HG02763 (cell line): ENCODE results near the gene LAMA5.

Source experiments
- ATAC-seq: cut with Tn5 transposase; IDR thresholded peaks from one replicate; pipeline ENCODE4 v1.9.1; 2021; ENCODE audit warnings: mild to moderate bottlenecking, moderate library complexity; ENCODE audit not compliant: unreplicated experiment

LAMA5 gene

DNA sequence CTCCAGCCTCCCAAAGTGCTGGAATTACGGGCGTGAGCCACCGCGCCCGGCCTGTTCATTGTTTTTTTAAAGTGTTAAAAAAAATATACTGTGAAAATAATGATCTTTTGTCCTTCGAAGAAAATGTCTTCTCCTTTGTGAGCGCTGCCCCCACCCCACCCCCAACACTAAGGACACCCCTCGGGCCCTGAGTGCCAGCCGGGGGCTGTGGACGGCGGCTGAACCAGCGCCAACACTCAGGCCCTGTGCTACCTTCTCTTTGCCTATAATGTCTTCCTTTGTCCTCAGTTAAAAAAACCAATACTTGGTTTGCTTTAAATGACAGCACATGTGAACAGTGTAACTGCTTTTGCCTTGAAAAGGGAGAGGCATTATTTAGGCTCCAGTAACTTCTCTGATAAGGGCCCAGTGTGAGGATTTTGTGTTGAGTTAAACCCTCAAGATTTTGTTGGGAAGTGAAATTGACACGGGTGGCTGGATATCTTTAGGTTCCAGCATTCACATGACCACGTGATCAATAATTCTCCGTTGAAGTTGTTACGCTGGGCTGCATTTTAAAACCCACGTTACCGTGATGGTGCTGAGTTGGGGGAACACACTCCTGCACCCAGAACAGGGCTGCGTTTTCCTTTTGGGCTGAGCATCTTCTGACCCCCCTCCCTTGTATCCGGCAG is 73.9 kb downstream of the LAMA5 start:
- ATAC-seq, result no peak

DNA sequence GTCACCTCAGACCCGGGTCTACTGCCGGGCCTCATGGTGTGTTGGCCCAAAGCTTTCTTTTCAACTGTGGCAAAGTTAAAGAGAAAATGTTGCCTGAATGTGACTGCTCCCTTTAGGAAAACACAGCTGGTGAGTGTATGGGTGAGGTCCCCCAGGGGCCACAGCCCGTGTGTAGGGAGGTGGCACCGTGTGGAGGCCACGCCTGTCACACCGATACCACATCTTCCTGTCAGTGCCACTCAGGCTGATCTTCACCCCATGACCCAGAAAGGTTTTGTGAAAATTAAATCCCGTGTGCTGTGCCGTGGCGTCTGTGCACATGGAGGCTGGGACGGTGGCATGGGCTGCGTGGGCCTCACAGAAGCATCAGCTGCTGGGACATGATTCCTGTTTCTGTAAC is 75.0 kb downstream of the LAMA5 start:
- ATAC-seq, result no peak

DNA sequence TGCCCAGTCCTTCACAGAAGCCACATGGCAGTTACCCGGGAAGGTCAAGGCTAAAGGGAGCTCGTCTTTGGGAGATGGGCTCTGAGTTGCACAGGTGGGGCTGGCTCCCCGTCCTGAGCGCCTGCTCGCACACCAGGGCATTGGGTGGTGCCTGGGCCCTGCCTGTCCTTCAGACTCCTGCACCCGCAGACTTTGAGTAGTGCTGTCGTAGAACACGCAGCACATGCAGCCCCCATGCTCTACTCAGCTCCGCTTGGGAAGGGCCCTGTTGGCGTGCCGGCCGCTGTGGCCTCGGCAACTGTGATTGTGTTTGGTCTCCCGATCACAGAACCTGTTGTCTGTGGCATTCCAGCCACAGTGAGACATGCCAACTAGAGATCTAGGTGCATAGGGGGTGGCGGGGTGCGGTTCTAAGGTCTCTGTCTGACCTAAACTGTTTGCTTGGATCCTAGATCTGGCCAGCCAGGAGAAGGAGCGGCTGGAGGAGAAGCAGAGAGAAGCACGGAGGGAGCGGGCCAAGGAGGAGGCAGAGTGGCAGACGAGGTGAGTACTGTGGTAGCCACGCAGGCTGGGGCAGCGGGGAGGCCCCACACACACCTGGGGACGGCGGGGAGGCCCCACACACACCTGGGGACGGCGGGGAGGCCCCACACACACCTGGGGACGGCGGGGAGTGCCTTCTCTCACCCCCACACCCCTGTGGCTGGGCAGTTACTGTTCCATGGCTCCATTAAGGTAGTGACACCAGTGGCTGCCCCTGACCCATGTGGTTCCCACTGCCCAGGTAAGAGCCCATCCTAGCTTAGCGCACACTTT is 75.7 kb downstream of the LAMA5 start:
- no peak for ATAC-seq

DNA sequence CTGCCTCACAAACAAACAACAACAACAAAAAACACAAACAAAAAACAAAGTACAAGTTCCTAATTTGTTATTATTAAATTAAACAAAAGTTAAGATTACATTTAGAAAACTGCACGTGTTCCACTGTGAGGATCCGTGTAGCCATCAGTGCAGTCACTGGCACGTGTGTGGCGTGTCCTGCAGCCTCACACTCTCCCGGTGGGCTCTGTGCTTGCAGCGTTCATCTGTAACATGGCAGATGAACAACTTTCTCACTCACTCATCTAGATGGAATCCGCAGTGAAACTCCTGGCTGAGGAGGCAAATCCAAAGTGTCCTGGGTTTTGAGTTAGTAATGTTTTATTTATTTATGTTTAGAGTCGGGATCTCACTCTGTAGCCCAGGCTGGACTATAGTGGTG is 77.2 kb downstream of the LAMA5 start:
- ATAC-seq, result no peak

DNA sequence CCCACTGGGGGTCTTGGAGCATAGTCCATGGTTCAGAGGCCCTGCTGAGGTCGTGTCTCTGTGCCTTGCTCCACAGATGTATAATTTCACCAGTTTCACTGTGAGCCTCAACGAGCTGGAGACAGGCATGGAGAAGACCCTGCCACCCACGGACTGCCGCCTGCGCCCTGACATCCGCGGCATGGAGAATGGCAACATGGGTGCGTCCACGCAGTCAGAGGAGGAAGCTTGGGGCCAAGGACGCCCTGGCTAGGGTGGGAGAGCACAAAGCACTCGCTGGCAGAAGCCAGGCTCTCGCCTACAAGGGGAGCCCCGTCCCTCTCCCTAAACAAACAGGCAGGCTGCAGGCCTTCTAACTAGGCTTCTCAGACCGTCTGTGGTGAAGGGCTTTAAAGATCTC is 78.0 kb downstream of the LAMA5 start:
- ATAC-seq, result no peak

DNA sequence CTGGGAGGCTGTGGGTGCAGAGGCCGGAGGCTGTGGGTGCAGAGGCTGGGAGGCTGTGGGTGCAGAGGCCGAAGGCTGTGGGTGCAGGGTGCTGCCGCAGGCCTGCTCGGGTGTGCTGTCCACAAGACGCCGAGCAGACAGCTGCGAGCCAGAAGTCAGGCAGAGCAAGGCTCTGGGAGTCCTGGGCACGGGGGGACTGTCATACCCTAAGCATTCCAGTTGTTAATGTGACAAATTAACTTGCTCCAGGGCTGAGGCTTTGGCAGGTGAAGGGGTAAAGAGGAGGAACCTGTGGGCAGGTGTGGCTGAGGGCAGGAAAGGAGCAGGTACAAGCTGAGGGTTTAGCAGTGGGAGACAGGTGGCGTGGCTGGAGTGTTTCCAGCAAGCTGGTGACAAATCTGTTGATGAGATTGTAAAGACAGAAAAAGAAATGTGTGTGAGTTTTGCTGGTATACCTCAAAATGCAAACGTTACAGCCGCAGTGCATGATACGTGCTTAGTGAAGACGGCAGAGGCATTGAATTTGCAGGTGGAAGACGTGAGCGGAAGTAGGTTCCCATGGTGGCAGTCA is 78.5 kb downstream of the LAMA5 start:
- ATAC-seq, result no peak

DNA sequence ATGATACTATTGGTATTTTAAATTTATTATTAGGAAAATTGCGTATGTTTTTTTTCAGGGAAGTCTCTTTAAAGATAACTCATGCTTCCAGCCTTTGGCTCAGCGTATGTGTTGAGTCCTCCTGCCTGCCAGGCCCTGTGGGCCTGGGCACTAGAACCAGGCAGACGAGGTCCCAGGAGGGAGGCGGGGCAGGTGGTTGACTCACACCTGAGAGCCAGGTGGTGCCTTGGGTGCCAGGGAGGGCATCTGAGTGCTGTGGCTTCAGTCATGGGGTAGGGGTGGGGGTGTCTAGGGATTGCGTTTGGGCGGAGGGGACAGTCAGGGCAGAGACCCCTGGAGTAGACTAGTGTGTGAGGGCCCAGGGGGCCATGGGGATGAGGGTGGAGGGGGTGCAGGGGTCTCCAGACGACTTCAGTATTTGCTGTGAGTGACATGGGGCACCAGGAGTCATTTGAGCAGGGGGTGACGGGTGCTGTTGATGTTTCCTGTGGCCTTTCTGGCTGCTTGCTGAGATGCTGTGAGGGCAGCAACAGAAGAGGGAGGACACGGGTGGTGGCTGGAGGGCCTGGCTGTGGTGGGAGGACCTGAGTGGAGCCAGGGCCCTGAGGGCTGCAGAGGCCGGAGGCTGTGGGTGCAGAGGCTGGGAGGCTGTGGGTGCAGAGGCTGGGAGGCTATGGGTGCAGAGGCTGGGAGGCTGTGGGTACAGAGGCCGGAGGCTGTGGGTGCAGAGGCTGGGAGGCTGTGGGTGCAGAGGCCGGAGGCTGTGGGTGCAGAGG is 79.2 kb downstream of the LAMA5 start:
- ATAC-seq, result no peak

DNA sequence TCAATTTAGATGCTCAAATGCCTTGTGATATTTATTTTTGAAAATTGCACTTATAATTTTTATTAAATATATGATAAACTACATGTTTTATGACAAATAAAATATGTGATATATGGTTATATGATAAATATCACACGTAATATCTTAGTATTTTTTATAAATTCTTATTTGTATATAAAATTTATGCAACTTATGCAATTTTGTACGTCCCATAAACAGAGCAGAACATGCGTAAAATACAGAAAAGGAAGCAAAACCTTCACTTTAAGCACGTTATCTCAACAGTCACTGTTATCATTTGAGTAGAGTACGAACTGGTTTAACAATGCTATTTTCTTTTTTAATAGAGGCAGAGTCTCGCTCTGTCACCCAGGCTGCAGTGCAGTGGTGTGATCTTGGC is 80.0 kb downstream of the LAMA5 start:
- no peak for ATAC-seq

DNA sequence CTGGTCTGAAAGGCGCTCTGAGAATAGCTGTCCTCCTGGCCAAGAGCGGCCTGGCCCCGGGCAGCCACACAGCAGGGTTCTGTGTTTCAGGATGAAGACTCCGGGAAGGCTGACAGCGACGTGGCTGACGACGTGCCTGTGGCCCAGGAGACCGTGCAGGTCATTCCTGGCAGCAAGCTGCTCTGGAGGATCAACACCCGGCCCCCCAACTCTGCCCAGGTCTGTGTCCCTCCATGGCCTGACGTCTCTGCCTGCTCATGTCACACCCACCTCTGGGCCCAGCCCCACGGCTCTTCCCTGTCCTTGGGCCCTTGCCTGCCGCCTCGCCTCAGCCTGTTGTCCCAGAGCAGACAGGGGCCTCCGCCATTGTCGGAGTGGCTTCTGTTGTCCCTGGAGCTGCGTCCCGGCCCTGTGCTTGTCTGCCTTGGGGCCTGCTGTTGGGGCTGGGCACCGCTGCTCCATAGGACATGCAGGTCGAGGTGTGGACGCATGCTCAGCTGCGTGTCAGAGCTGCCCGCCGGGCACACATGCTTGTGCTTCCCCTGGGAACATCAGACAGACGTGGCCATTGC is 80.5 kb downstream of the LAMA5 start:
- no peak for ATAC-seq

DNA sequence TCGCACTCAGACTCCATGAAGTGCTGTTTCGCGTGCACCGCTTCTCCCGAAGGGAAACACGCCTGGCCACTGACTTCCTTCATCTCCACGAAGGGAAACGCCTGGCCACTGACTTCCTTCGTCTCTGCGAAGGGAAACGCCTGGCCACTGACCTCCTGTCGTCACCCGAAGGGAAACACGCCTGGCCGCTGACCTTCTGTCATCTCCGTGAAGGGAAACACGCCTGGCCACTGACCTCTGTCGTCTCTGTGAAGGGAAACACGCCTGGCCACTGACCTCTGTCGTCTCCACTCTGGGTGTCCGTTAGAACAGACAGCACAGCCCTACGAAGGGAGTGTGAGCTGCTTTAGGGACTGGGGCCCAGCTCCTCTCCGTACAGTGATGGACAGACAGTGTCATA is 81.4 kb downstream of the LAMA5 start:
- no peak for ATAC-seq

DNA sequence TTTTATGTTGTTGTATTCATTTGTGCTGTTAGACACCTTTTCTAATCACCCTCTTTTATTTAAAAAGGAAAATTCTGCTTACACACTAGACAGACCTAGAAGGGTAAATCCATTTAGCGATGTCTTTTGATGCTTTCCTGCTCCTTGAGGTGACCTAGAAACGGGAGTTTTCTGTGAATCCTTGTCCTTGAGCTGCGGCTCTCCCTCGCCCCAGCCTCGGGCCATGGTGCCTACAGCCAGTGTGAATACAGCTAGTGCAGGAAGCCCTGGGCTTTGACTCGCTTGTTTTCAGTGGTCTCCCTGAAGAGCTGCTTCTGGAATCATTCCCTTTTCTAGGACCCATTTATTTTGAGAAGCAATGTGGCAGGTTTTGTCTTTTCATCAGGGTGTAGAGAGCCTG is 82.0 kb downstream of the LAMA5 start:
- ATAC-seq, result no peak

DNA sequence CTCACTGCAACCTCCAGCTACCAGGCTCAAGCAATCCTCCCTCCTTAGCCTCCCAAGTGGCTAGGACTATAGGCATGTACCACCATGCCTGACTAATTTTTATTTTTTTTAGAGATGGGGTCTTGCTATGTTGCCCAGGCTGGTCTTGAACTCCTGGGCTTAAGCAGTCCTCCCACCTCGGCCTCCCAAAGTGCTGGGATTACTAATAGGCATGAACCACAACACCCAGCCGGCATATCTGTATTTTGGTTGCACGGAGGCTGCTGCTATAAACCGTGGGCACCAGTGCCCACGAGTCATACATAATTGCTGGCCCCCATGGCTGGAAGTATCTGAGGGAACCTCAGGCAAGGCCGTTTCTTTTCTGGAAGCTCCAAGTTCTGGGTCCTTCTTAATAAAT is 82.7 kb downstream of the LAMA5 start:
- no peak for ATAC-seq

DNA sequence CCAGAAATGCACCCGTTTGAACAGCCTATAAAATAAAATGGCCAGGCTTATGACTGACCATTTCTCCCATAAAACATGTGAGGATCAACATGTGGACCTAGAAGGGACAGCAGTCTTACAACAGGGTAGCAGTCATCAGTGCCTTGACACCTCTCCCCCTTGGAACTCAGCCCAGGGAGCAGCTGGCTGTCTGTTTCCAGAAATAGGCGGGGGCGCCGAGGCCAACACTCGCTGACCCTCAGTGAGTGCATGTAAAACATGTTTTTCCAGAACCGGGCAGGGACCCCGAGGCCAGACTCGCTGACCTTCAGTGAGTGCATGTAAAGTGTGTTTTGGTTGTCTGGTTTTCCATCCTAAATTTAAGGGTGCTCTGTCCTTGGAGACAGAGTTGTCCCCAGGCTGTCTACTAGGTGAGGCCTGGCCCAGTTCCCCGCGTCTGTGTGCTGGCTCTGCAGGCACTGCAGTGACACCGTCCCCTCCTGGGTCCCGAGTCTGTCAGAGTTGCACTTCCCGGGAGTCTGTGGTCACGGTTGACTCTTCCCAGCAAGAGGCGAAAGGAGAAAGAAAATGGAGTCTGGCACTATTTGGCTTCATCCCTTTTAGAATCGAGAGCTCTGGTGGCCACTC is 84.1 kb downstream of the LAMA5 start:
- ATAC-seq, result no peak

DNA sequence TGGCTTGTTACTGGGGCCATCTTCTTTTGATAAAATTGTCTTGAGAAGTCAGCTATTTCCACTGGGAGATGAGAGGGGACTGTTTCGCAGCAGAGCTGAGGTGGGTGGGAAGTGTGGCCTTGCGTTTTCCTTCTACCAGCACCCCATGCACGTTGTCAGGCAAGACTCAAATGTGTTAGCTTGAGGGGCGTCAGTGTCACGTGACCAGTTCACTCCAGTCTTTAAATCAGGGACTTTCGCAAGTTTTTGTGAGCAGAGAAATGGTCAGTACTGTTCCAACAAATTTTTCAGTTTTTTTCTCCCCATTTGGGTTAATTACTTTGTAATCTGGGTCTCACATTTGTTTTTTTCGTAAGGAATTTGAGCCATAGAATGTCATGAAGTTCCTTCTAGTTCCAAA is 85.0 kb downstream of the LAMA5 start:
- no peak for ATAC-seq

DNA sequence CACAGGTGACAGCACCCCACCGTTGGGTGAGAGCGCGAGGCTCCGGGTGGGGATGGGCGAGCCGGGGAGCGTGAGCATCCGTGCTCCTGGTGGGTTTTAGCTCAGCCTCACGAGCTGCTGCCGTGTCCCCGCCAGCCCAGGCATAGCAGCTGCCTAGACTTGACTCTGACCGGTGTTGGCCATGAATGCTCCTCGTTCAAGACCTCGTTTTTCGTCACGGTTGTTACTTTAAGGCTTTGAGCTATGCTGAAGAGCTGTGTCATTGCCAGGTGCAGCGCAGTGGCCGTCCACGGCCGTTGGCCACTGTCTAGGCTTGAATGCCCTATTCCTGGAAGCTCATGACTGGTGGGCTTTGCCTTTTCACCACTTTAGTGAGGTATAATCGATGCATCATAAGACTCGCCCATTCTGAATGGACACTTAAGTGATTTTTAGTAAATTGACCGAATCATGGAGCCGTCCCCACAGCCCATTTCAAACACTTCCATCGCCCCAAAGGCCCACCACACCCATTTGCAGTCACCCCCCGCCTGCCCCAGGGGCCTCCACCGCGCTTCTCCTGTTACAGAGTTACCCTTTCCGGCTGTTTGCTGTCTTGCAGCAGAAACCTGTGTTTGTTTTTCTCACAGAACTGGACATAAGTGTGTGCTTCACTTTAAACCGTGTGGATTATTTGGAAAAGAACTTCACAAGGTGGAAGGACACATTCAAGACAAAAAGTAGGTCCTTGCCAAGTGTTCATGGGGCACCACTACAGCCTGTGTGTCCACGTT is 85.8 kb downstream of the LAMA5 start:
- ATAC-seq, result no peak

DNA sequence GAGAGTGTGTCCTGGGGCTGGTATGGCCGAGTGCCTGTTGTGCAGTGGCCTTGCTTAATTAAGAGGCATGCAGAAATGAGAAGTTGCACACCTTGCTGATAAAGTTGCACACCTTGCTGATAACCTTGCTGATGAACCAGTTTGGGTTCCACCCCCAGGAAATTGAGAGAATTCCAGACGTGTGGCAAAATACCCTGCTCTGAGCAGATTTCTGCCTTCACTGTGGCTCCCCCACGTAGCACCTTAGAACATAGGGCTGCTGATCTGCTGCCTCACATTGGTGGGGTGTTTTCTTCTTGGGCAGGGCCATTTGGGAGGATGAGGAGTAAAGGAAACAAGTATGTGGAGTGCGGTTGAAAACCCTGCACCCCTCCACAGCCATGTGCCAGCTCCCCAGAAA is 86.8 kb downstream of the LAMA5 start:
- ATAC-seq, result no peak

DNA sequence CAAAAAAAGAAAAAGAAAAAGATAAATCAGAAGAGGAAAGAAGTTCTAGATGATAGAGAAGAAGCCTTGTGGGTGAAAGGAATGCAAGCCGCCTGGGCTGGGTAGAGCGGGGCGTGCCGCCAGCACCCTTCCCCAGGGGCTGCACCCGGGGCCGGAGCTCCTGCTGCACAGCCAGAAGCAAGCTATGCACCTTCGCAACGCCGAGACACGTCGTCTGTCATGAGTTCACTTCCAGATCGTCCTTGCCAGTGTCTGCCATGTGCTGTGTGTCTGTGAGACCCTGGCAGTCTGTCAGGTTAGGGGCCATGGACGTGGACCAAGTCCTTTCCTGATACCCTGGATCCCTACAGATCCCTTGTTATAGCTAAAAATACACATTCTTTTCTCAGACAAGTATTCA is 89.9 kb downstream of the LAMA5 start:
- ATAC-seq, result no peak

DNA sequence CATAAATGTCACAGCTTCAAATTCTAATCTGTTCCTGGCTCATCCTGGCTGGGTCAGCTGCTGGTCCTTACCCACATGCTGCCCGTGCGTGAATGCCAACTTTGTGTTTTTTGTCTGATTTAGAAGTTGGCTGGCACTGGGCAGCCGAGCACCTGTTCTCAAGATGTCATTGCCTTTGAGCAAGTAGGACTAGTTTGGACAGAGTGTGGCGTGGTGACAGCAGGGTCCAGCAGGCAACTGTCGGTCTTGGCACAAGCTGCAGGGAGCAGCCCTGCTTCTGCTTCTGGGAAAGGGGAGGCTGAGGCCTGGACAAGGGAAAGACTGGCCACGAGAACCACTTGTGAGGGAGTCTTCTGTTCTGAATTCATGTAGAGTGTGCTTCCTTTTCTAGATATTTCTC is 90.7 kb downstream of the LAMA5 start:
- no peak for ATAC-seq

DNA sequence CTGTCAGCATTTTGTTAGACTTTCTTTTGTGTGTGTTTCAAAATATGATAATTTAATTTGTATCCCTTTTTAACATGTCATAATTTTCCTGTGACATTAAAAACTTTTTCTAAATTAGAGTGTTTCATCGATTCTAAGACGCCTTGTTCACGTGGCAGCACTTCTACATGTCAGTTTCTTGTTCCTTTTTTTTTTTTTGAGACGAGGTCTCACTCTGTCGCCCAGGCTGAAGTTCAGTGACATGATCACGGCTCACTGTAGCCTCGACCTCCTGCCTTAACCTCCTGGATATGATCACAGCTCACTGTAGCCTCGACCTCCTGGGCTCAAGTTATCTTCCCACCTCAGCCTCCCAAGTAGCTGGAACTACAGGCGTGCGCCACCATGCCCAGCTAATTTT is 91.9 kb downstream of the LAMA5 start:
- no peak for ATAC-seq

DNA sequence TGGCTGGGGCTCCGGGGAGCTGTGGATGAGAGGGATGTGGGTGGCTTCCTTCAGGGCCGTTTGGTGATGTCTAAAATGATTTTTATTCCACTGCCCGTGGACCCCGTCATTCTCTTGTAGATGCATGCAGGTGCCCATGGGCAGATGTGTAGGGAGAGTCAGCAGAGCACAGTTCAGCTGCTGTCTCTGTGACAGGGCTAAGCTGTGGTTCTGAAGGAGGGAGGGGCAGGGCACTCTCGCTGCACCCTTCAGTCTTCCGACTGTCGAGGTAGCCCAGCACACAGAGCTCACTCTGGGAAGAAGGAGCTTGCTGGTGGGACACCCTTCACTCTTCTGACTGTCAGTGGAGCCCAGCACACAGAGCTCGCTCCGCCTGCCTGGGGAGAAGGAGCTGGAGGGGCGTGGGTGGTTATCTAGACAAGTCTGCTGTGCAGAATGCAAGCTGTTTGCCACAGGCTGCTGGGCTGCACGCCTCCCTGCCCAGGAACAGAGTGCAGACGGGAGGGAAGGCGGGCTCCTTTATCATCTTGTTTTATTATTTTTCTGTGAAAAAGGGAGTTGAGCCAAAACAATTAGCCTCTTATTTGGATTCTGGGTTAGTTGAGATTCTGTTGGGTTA is 92.7 kb downstream of the LAMA5 start:
- no peak for ATAC-seq
